Mucosa of stomach (tissue), 1 donor: ENCODE data around the gene TCF7L2.

Source experiments
- H3K27me3 ChIP-seq: one replicate; pipeline ENCODE4 v1.7.0; 2013; ENCODE audit warnings: mild to moderate bottlenecking, low read length; ENCODE audit not compliant: control insufficient read depth, insufficient read depth
- H3K36me3 ChIP-seq: one replicate; pipeline ENCODE4 v1.7.0; 2013; ENCODE audit warnings: low read length; ENCODE audit not compliant: control insufficient read depth, insufficient read depth
- H3K4me1 ChIP-seq: one replicate; pipeline ENCODE4 v1.7.0; 2013; ENCODE audit warnings: mild to moderate bottlenecking, low read length; ENCODE audit not compliant: control insufficient read depth, insufficient read depth
- H3K4me3 ChIP-seq: one replicate; pipeline ENCODE4 v1.7.0; 2013; ENCODE audit warnings: low read length
- H3K9ac ChIP-seq: one replicate; pipeline ENCODE4 v1.7.0; 2013; ENCODE audit warnings: mild to moderate bottlenecking, low read length, moderate library complexity
- H3K9me3 ChIP-seq: one replicate; pipeline ENCODE4 v1.7.0; 2013; ENCODE audit warnings: mild to moderate bottlenecking, low read length, moderate library complexity; ENCODE audit not compliant: control insufficient read depth
- donor health status: Pancreatic carcinoma.

Gene TCF7L2

DNA sequence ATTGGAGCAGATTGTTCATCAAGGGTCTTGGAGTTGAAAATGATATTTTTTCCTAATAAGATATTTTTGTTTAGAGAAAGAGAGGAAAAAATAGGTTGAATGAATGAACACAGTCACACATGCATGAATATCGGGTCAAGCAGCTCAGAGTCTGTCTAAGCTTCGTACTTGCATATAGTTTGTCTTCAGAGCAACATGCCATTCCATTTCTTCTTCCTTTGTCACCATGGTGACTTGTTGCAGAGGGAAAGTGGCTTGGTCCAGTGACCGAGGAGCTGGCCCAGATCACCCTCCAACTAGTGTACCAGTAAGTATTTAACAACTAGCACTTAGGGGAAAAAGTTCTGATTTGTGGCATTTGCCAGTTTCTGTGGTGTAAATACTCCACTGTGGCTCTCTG lies 232.1 kb downstream of the TCF7L2 start:
- Histone ChIP-seq H3K4me1 (peaks cover 3% of the 10 kb centered on the region), H3K4me3 (no peak overlapping the region), H3K9ac (no peak overlapping the region), H3K36me3 (no peaks in the 10 kb centered on the region), H3K27me3 (no peaks in the 10 kb centered on the region), H3K9me3 (no peaks in the 10 kb centered on the region)

DNA sequence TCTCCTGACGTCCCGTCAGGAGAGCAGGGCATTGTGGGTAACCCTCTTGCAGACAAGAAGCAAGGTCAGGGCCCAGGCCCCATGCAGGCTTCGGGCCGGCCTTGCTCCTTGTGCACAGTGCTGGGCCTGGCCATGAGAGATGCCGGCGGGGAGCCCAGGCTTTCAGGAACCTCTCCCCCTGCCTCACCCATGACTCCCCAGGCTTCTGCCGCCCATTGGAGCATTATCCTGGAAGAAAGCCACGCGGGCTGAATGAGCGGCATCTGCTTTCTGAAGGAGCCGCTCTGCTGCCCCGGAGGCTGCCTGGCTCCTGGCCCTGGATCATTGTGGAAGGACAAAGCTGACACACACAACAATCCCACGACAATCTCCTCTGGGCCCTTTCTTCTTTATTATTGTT lies 233.5 kb downstream of the TCF7L2 start:
- H3K4me1 ChIP-seq, result peaks cover 8% of the 10 kb centered on the region
- no peaks in the 10 kb centered on the region for H3K9me3 ChIP-seq
- H3K27me3 ChIP-seq, result no peaks in the 10 kb centered on the region
- H3K4me3 ChIP-seq, result no peak overlapping the region
- no peaks in the 10 kb centered on the region for H3K36me3 ChIP-seq
- H3K9ac ChIP-seq, result no peak overlapping the region

DNA sequence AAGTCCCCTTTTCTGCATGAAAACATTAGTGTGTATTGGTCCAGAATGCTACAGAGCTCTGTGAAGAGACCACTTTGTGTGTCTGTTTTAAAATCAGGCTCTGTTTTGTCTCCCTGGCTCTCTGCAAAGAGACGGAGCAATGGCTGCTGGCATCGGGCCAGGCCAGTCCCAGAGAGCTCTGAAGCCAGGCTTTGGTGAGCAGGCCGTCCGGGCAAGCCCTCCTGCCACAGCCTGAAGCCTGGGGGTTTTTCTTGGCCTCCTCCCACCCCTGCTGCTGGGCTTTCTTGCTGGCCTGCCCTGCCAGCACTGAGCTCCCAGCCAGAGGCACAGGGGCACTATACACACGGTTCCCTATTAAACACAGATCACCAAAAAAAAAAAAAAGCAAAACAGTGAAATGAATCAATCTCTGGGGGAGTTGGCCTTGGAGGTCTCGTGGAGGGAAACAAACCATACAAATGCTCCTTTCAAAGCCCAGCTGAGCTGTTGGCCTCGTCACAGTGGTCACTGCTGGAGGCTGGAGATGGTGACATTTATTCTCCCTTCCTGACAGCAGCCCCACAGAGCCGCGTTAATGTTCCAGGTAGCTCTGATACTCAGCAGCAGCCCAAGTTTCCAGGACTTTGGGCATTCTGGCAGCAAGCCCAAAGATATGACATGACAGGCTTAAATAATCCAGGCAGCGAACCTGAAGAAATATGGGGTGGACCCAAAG lies 237.2 kb downstream of the TCF7L2 start:
- no peaks in the 10 kb centered on the region for H3K36me3 ChIP-seq
- peaks cover 8% of the 10 kb centered on the region for H3K4me1 ChIP-seq
- no peak overlapping the region for H3K4me3 ChIP-seq
- H3K9me3 ChIP-seq, result no peaks in the 10 kb centered on the region
- H3K9ac ChIP-seq, result no peak overlapping the region
- no peaks in the 10 kb centered on the region for H3K27me3 ChIP-seq

DNA sequence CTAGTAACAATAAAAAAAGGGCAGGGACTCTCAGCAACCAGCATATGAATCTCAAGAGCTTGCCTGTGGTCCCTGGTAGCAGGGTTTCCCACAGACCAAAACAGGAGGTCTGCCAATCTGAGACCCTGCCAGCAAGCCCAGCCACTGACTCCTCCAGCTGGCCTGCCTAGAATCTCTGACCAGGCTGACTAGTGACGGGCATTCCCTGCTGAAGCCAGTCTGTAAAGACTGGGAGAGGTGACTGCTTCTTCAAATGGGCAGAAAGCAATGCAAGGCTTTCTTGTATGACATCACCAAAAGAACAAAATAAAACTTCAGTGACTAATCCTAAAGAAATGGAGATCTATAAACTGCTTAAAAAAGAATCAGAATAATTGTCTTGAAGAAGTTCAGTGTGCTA lies 249.4 kb downstream of the TCF7L2 start:
- Histone ChIP-seq H3K27me3 (no peaks in the 10 kb centered on the region), H3K9me3 (no peaks in the 10 kb centered on the region), H3K4me3 (no peak overlapping the region), H3K4me1 (no peaks in the 10 kb centered on the region), H3K9ac (no peak overlapping the region), H3K36me3 (no peaks in the 10 kb centered on the region)

DNA sequence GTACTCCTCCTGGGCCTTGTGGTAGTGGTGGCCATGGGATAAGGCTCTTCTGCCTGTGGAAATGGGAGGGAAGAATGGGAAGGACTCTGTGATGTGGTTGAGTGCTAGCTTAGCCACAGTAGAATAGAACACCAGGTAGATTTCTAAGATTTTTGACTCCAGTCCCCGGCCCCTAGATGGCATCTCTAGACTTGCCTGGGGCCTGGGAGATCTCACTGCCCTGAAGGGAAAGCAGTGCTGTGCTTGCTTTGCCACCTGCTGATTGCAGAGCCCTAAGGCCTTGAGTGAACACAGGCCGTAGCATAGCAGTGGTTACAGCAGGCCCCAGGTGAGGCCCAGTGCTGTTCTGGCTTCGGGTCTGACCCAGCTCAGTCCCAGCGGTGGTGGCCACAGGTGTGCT lies 252.0 kb downstream of the TCF7L2 start:
- Histone ChIP-seq H3K27me3 (no peaks in the 10 kb centered on the region), H3K36me3 (no peaks in the 10 kb centered on the region), H3K4me1 (no peaks in the 10 kb centered on the region), H3K9ac (no peak overlapping the region), H3K4me3 (no peak overlapping the region), H3K9me3 (no peaks in the 10 kb centered on the region)

DNA sequence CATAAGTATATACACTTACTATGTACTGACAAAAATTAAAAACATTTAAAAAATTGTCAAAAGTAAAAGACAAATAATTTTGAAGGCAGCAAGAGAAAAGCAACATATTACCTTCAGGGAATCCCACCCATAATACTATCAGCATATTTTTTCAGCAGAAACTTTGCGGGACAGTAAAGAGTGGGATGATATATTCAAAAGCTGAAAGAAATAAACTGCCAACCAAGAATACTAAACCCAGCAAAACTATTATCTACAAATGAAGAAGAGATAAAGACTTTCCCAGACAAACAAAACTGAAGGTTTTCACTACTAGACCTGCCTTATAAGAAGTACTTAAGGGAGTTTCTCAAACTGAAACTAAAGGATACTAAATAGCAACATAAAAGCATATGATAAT lies 257.9 kb downstream of the TCF7L2 start:
- Histone ChIP-seq H3K9ac (no peak overlapping the region), H3K9me3 (peaks cover 4% of the 10 kb centered on the region), H3K36me3 (no peaks in the 10 kb centered on the region), H3K4me1 (no peaks in the 10 kb centered on the region), H3K4me3 (no peak overlapping the region), H3K27me3 (no peaks in the 10 kb centered on the region)

DNA sequence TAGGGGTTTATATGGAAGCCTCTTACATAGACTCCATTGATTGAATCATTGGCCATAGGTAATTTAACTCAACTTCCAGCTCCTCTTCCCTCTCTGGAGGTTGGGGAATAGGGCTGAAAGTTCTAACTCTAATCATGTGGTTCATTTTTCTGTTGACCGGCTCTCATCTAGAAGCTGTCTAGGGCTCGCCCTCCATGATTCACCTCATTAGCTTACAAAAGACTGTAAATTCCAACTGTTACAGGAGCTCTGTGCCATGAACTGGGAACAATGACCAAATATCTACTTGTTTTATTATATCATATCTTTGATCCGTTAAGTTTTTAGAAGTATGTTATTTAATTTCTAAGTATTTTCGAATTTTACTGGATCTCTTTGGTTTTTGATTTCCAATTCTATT lies 263.0 kb downstream of the TCF7L2 start:
- H3K9me3 ChIP-seq, result peaks cover under 1% of the 10 kb centered on the region
- H3K27me3 ChIP-seq, result no peaks in the 10 kb centered on the region
- H3K9ac ChIP-seq, result no peak overlapping the region
- H3K36me3 ChIP-seq, result no peaks in the 10 kb centered on the region
- H3K4me1 ChIP-seq, result no peaks in the 10 kb centered on the region
- H3K4me3 ChIP-seq, result no peak overlapping the region

DNA sequence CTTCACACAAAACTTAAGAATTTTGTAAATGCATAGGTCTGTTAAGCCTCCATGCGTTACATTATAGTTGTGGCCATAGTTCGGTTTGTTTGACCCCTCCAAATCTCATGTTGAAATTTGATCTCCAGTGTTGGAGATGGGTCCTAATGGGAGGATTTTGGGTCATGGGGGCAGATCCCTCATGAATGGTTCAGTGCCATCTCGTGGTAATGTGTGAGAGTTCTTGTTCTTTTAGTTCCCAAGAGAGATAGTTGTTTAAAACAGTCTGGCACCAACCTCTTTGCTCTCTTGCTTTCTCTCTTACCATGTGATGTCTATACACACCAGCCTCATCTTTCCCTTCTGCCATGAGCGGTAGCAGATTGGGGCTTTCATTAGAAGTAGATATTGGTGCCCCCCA lies 264.3 kb downstream of the TCF7L2 start:
- H3K9ac ChIP-seq, result no peak overlapping the region
- H3K27me3 ChIP-seq, result no peaks in the 10 kb centered on the region
- H3K36me3 ChIP-seq, result no peaks in the 10 kb centered on the region
- H3K4me3 ChIP-seq, result no peak overlapping the region
- H3K9me3 ChIP-seq, result no peaks in the 10 kb centered on the region
- H3K4me1 ChIP-seq, result no peaks in the 10 kb centered on the region

DNA sequence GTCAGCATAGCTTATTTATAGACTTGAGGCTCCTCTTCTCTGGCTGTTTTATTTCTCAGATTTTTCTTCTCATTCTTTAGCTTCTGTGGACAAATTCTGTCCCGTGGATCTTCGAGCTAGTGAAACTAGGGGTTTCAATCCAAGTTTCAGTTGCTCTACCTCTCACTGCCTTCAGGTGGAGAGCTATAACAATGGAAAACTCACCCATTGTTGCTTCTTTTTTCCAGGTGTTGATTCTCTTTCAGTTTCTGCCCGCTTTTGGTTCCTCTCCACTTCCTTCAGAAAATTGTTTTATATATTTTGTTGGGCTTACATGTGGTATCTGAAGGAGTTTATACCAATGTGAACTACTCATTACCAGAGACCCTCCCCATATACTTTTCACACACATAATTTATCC lies 266.1 kb downstream of the TCF7L2 start:
- Histone ChIP-seq H3K27me3 (no peaks in the 10 kb centered on the region), H3K9ac (no peak overlapping the region), H3K4me3 (no peak overlapping the region), H3K36me3 (no peaks in the 10 kb centered on the region), H3K9me3 (no peaks in the 10 kb centered on the region), H3K4me1 (no peaks in the 10 kb centered on the region)
